Prostate gland (tissue), 2 donors: ENCODE data around the gene NOS1AP. TPM values are rescaled to one million over a fixed set of nuclear protein-coding genes. Genes with fewer than 3 reads are reported as not detected.

Source experiments
- DNase-seq: peaks from one replicate; pipeline ENCODE4 v3.0.0-alpha.2; 2019; ENCODE audit warnings: low spot score
- H3K27ac ChIP-seq, 2 donors: fragments of 200-600 bp; sonication (generic); 2 replicates each; pipeline ENCODE4 v1.5.1; 2017 to 2019
- H3K27me3 ChIP-seq: fragments of 200-600 bp; sonication (generic); replicated peaks from 2 replicates; pipeline ENCODE4 v1.5.1; 2019; ENCODE audit not compliant: insufficient read depth
- H3K36me3 ChIP-seq, 2 donors: fragments of 200-600 bp; sonication (generic); 1 replicate in 1 of 2; 2 replicates in 1 of 2; pipeline versions ENCODE4 v1.5.1 to v1.8.1; 2017 to 2019
- H3K4me1 ChIP-seq: fragments of 200-600 bp; sonication (generic); replicated peaks from 2 replicates; pipeline ENCODE4 v1.5.1; 2019
- H3K4me3 ChIP-seq, 2 donors: fragments of 200-600 bp; sonication (generic); 2 replicates each; pipeline ENCODE4 v1.5.1; 2017 to 2019
- H3K9me3 ChIP-seq: fragments of 200-600 bp; sonication (generic); 2 replicates; pipeline ENCODE4 v1.5.1; 2017
- CTCF ChIP-seq, 4 experiments: fragments of 200-600 bp in 2 of 4; fragments of 450-650 bp in 2 of 4; sonication (generic) in 2 of 4; IDR thresholded peaks; 1 replicate in 3 of 4; 2 replicates in 1 of 4; pipeline ENCODE4 v1.5.1; 2016 to 2019; ENCODE audit warnings: antibody characterized with exemption in 4 of 4, mild to moderate bottlenecking in 2 of 4, moderate library complexity in 2 of 4
- POLR2A ChIP-seq: fragments of 450-650 bp; IDR thresholded peaks from one replicate; pipeline ENCODE4 v1.6.1; 2016; ENCODE audit warnings: antibody characterized with exemption, mild to moderate bottlenecking
- POLR2AphosphoS5 ChIP-seq: sonication (generic); formaldehyde crosslinking; IDR thresholded peaks from one replicate; pipeline ENCODE4 v1.6.1; 2017; ENCODE audit warnings: antibody characterized with exemption
- WGBS: methylation state at CpG from one replicate; pipeline ENCODE4 v1.1.5; 2018; 5-methylcytosine and 5-hydroxymethylcytosine counted together
- intact Hi-C: fragments of 100-400 bp; cut with DNase I; formaldehyde crosslinking; loops from one replicate; pipeline ENCODE4 v1.14.2; 2022
- total RNA-seq, 2 donors: library from RNA; depleted of rRNA; stranded (reverse); fragments of >200 nt; gene quantifications; one replicate each; pipeline ENCODE4 v1.1.0, GENCODE V29; 2016

Gene NOS1AP
- total RNA-seq, 2 donors from 2014 or later, result 9.9 to 11.0 TPM

GRCh38 chr1:162113419-162113818, 43.9 kb downstream of the NOS1AP start:
- intact Hi-C loops, result no loop called here

GRCh38 chr1:162117039-162117774, 47.7 kb downstream of the NOS1AP start:
- 70% methylated on average over 3 of the region's 3 CpGs for WGBS
- intact Hi-C loops, result no loop called here
- H3K27ac ChIP-seq, result no peak overlapping the region

More at GRCh38 chr1:162113419-162113818, 43.9 kb downstream of the NOS1AP start:
- TF ChIP-seq POLR2AphosphoS5 (no peak), POLR2A (no peak), CTCF (IDR thresholded peaks at IDR 0.05) (no peak)
- Histone ChIP-seq H3K27me3 (no peaks in the 10 kb centered on the region), H3K4me1 (no peaks in the 10 kb centered on the region), H3K36me3 (no peaks in the 10 kb centered on the region), H3K4me3 (no peak overlapping the region), H3K9me3 (no peaks in the 10 kb centered on the region), H3K27ac (no peak overlapping the region)
- 76% methylated on average over 6 of the region's 6 CpGs for WGBS
- no peak for DNase-seq

GRCh38 chr1:162118063-162118462, 48.6 kb downstream of the NOS1AP start:
- H3K9me3 ChIP-seq, result no peaks in the 10 kb centered on the region
- H3K27ac ChIP-seq, result no peak overlapping the region
- H3K4me3 ChIP-seq, result no peak overlapping the region
- intact Hi-C loops, result no loop called here
- H3K36me3 ChIP-seq, result no peaks in the 10 kb centered on the region
- no peaks in the 10 kb centered on the region for H3K27me3 ChIP-seq
- H3K4me1 ChIP-seq, result no peaks in the 10 kb centered on the region
- no peak for DNase-seq
- TF ChIP-seq POLR2AphosphoS5 (no peak), CTCF (IDR thresholded peaks at IDR 0.05) (no peak), POLR2A (no peak)
- 87% methylated on average over 9 of the region's 9 CpGs for WGBS

More at GRCh38 chr1:162117039-162117774, 47.7 kb downstream of the NOS1AP start:
- no peaks in the 10 kb centered on the region for H3K36me3 ChIP-seq
- H3K27me3 ChIP-seq, result no peaks in the 10 kb centered on the region
- no peaks in the 10 kb centered on the region for H3K4me1 ChIP-seq
- TF ChIP-seq POLR2A (no peak), CTCF (IDR thresholded peaks at IDR 0.05) (no peak), POLR2AphosphoS5 (no peak)
- no peak for DNase-seq
- H3K4me3 ChIP-seq, result no peak overlapping the region
- H3K9me3 ChIP-seq, result no peaks in the 10 kb centered on the region

- Histone ChIP-seq H3K4me1 (no peaks in the 10 kb centered on the region), H3K9me3 (no peaks in the 10 kb centered on the region), H3K36me3 (no peaks in the 10 kb centered on the region), H3K27me3 (no peaks in the 10 kb centered on the region), H3K27ac (no peak overlapping the region), H3K4me3 (no peak overlapping the region)
- intact Hi-C loops, result no loop called here
- WGBS, result 84% methylated on average over 6 of the region's 6 CpGs
- DNase-seq, result no peak
- TF ChIP-seq POLR2AphosphoS5, result no peak
- TF ChIP-seq CTCF (IDR thresholded peaks at IDR 0.05), result no peak
- no peak for TF ChIP-seq POLR2A
These were observed 59.3 kb downstream of the NOS1AP start for GRCh38 chr1:162128693-162129356.
